Activated CD4-positive, alpha-beta T cell treated with anti-CD3 and anti-CD28 coated beads, Interleukin-2, amount 50 U/mL, for 4 hours (primary cell): ENCODE results near the gene ESX1.
"Not testable (repeated sequence)": the region's sequence is repeated elsewhere in the genome, so short reads cannot be mapped to it uniquely, and the experiment has no call there.

Source experiments
- DNase-seq, 2 experiments: peaks; one replicate each; pipeline ENCODE4 v3.0.0-alpha.2; 2020

The ESX1 gene

GRCh38 chrX:104254442-104255115, at the start of gene ESX1:
Gene ESX1, minus strand, starts transcription at chrX:104254933. Its CDS starts 84 bp downstream, at chrX:104254849.
- DNase-seq, result no peak

GRCh38 chrX:104295636-104296035, 40.9 kb upstream of the ESX1 start:
- DNase-seq, result no peak

- no peak for DNase-seq
Measured at GRCh38 chrX:104288961-104289360, 34.2 kb upstream of the ESX1 start.

GRCh38 chrX:104288269-104288668, 33.5 kb upstream of the ESX1 start:
- DNase-seq, result no peak

- no peak for DNase-seq
Measured at GRCh38 chrX:104285201-104285600, 30.5 kb upstream of the ESX1 start.

GRCh38 chrX:104284507-104284906, 29.8 kb upstream of the ESX1 start:
- DNase-seq, result no peak

GRCh38 chrX:104282166-104282725, 27.5 kb upstream of the ESX1 start:
- no peak for DNase-seq

GRCh38 chrX:104281564-104281963, 26.8 kb upstream of the ESX1 start:
- no peak for DNase-seq

GRCh38 chrX:104280609-104281008, 25.9 kb upstream of the ESX1 start:
- no peak for DNase-seq

- peak; percentile 0 to 2 for DNase-seq
Measured at GRCh38 chrX:104270916-104271512, 16.3 kb upstream of the ESX1 start.

- DNase-seq, result no peak
Measured at GRCh38 chrX:104270212-104270611, 15.5 kb upstream of the ESX1 start.

GRCh38 chrX:104255465-104255864, 732 bp upstream of the ESX1 start:
- no peak for DNase-seq

- DNase-seq, result no peak
Measured at GRCh38 chrX:104253567-104254441, 929 bp downstream of the ESX1 start.

- no peak for DNase-seq
Measured at GRCh38 chrX:104250470-104250869, 4.3 kb downstream of the ESX1 start.

- DNase-seq, result not testable (repeated sequence)
Measured at GRCh38 chrX:104230060-104230459, 24.7 kb downstream of the ESX1 start.

- DNase-seq, result no peak
Measured at GRCh38 chrX:104211187-104211586, 43.5 kb downstream of the ESX1 start.

GRCh38 chrX:104205548-104205947, 49.2 kb downstream of the ESX1 start:
- DNase-seq, result no peak
